Mucosa of rectum (tissue), 2 donors: ENCODE measurements around the gene CBLC.
A peak's percentile ranks its signal among the peaks of the same experiment; 100 is the strongest.

ENCODE experiments used
- H3K27ac ChIP-seq, 2 donors: one replicate each; pipeline ENCODE4 v1.7.0; 2013; ENCODE audit warnings: inconsistent platforms in 2 of 2, low read depth in 2 of 2, low read length in 2 of 2
- H3K27me3 ChIP-seq, 2 donors: one replicate each; pipeline ENCODE4 v1.7.0; 2013; ENCODE audit warnings: low read length in 2 of 2; ENCODE audit not compliant: control insufficient read depth in 2 of 2, insufficient read depth in 2 of 2
- H3K36me3 ChIP-seq, 2 donors: one replicate each; pipeline ENCODE4 v1.7.0; 2013; ENCODE audit warnings: low read length in 2 of 2; ENCODE audit not compliant: control insufficient read depth in 2 of 2, insufficient read depth in 2 of 2
- H3K4me1 ChIP-seq, 2 donors: one replicate each; pipeline ENCODE4 v1.7.0; 2013; ENCODE audit warnings: low read length in 2 of 2, mild to moderate bottlenecking in 1 of 2; ENCODE audit not compliant: control insufficient read depth in 2 of 2, insufficient read depth in 2 of 2
- H3K4me3 ChIP-seq, 2 donors: one replicate each; pipeline ENCODE4 v1.7.0; 2013; ENCODE audit warnings: low read length in 2 of 2
- H3K9ac ChIP-seq, 2 donors: one replicate each; pipeline ENCODE4 v1.7.0; 2013; ENCODE audit warnings: low read length in 2 of 2, low read depth in 1 of 2, mild to moderate bottlenecking in 1 of 2
- H3K9me3 ChIP-seq, 2 donors: one replicate each; pipeline ENCODE4 v1.7.0; 2013; ENCODE audit warnings: low read length in 2 of 2; ENCODE audit not compliant: control insufficient read depth in 2 of 2
- donor health status: healthy.
- donor health status: Normal muscosa, but diverticular disease.

Gene CBLC

DNA sequence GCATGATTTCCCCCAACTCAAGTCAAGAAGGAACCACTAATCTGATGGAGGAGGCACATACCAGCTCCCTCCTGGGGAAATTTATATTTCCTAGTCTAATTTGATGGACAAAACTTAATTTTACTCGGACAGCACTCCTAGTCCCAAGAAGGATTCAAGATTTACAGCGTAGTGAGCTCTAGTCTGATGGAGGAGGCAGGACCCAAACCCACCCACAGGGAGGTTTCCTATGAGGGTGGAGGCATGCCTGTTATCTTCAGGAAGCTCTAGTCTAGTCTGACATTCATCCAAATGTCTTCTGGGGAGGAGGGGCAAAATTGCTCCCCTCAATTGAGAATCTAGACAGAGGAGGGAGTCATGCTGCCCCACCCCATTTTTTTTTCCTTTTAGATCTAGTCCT lies 39.6 kb upstream of the CBLC start:
- no peak overlapping the region for H3K4me3 ChIP-seq
- H3K27ac ChIP-seq = no peak overlapping the region
- H3K9me3 ChIP-seq = no peaks in the 10 kb centered on the region
- H3K27me3 ChIP-seq = no peaks in the 10 kb centered on the region
- H3K36me3 ChIP-seq = no peaks in the 10 kb centered on the region
- H3K9ac ChIP-seq = no peak overlapping the region
- peaks cover 35 to 49% of the 10 kb centered on the region in 2 donors for H3K4me1 ChIP-seq

DNA sequence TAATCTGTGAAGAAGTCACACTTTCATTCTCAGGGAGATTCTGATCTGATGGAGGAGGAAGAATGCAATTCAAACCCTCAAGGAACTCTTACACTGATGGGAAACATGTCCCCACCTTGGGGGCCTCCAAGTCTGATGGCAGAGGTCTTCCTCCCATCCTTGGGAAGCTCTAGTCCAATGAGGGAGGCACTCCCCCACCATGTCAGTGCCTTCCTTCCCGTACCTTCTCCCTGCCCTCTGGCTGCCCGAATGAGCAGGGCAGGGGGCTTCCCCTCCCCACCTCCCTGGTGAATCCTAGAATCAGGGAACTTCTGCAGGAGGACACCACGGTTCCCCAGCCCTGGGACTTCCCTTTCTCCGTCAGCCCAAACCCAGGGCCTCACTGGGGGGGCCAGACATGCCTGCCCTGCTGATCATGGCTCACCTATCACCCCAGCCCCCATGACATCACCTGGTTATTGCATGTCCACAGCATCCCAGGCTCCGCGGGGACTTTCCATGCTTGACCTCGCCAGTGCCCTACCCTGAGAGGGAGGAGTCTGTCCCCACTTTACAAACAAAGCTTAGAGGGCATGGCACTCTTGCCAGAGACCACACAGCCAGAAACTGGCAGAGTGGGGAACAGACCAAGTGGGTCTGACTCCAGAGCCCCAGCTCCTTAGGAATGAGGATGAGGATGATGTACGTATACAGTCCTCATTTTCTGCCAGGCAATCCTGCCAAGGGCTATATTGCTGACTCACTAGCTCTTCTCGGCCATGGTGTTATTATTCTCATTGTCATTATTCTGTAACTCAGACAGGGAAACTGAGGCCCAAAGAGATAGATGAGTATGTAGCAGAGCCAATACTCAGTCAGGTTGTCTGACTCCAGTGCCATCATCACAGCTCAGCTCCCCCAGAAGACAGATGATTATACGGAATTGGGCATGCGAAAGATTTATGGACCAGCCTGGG lies 38.8 kb upstream of the CBLC start:
- Histone ChIP-seq H3K27ac (peak overlapping the region; percentile 32), H3K36me3 (no peaks in the 10 kb centered on the region), H3K9me3 (no peaks in the 10 kb centered on the region), H3K4me1 (peaks cover 37 to 53% of the 10 kb centered on the region in 2 donors), H3K4me3 (peak overlapping the region in 1 of 2 donors; percentile 32), H3K9ac (no peak overlapping the region), H3K27me3 (no peaks in the 10 kb centered on the region)

DNA sequence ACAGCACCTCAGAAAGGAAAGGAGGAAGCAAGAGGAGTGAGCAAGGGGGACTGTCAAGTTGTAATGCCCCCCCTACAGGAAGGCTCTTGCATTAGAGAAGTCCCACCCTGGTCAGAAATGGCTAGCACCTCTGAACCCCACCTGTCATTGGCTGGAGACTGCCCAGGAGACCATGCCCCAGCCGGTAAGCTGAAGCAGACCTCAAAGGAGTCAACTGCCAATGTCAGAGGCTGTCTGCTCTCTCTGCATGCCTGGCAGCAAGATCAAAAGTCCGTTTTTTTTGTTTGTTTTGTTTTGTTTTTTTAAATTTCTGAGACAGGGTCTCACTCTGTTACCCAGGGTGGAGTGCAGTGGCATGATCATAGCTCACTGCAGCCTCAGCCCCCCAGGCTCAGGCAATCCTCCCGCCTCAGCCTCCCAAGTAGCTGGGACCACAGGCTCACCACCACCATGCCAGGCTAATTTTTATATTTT lies 37.3 kb upstream of the CBLC start:
- H3K4me1 ChIP-seq = peaks cover 47 to 58% of the 10 kb centered on the region in 2 donors
- H3K27ac ChIP-seq = peak overlapping the region; percentile 93 to 94
- no peaks in the 10 kb centered on the region for H3K9me3 ChIP-seq
- H3K4me3 ChIP-seq = no peak overlapping the region
- no peaks in the 10 kb centered on the region for H3K36me3 ChIP-seq
- no peaks in the 10 kb centered on the region for H3K27me3 ChIP-seq
- peak overlapping the region in 1 of 2 donors; percentile 28 for H3K9ac ChIP-seq

DNA sequence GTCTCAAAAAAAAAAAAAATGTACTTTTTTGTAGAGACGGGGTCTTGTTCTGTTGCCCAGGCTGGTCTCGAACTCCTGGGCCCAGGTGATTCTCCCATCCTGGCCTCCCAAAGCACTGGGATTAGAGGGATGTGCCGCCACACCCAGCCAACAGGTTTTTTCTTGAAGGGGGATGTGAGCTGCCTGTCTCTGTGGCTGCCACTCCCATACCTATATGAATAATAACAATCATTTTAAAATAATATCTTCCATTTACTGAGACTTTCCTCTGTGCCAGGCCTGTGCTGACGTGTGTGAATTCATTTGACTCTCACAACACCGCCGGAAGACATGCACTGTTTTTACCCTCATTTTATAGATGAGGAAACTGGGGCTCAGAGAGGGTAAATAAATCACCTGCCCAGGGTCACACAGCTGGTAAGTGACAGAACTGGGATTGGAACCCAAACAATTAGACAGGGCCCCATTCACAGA lies 36.4 kb upstream of the CBLC start:
- Histone ChIP-seq H3K27ac (peak overlapping the region; percentile 93 to 94), H3K4me3 (peak overlapping the region in 1 of 2 donors; percentile 15), H3K9ac (peak overlapping the region; percentile 41 to 56), H3K27me3 (no peaks in the 10 kb centered on the region), H3K36me3 (no peaks in the 10 kb centered on the region), H3K4me1 (peaks cover 55 to 67% of the 10 kb centered on the region in 2 donors), H3K9me3 (no peaks in the 10 kb centered on the region)

DNA sequence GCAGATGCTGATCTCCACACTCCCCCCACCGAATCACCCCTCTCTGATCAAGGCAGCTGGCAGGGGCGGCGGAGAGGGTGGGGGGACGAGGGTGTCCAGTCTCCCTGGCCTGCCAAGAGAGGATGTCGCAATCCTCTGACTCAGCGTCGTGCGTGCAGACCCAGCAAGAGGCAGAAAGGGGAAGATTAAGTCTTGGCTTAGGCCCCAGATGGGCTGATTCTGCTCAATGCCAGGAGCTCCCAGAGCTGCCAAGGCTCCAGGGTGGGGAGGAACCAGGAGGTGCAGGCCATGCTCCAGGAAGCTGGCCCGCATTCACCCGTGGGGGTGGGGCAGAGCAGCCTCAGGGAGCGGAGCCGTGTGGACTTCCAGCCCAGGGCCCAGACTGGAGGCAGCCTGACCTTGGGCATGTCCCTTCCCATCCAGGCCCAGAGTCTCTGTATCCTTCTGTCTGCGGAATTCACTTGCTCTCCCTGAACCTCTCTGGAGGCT lies 35.8 kb upstream of the CBLC start:
- Histone ChIP-seq H3K27me3 (no peaks in the 10 kb centered on the region), H3K27ac (peak overlapping the region; percentile 93 to 94), H3K9me3 (no peaks in the 10 kb centered on the region), H3K36me3 (no peaks in the 10 kb centered on the region), H3K4me3 (peak overlapping the region; percentile 15 to 20), H3K4me1 (peaks cover 60 to 73% of the 10 kb centered on the region in 2 donors), H3K9ac (peak overlapping the region; percentile 60 to 65)

DNA sequence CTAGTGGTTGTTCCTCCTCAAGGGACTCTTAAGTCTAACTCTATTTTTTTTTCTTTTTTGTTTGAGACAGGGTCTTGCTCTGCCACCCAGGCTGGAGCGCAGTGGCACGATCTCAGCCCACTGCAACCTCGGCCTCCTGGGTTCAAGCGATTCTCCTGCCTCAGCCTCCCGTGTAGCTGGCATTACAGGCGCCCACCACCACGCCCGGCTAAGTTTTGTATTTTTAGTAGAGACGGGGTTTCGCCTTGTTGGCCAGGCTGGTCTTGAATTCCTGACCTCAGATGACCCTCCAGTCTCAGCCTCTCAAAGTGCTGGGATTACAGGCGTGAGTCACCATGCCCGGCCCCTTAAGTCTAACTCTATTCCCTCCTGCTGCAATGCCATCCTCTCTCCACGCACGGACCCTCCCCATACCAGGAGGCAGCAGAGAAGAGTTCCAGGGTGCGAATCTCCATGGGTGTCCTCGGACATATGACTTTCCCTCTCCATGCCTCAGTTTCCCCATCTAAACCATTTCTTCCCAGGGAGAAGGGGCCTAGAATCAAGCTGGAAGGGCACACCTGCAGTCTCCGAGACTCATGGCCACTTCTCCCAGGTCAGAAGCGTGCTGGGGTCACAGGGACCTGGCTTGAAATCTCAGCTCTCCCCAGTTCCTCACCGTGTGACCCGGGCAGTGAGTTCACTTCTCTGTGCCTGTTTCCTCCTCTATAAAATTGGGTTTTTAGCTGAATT lies 35.2 kb upstream of the CBLC start:
- H3K36me3 ChIP-seq = no peaks in the 10 kb centered on the region
- H3K27ac ChIP-seq = peak overlapping the region; percentile 93 to 94
- peak overlapping the region; percentile 14 to 20 for H3K4me3 ChIP-seq
- peaks cover 64 to 78% of the 10 kb centered on the region in 2 donors for H3K4me1 ChIP-seq
- no peaks in the 10 kb centered on the region for H3K27me3 ChIP-seq
- no peaks in the 10 kb centered on the region for H3K9me3 ChIP-seq
- H3K9ac ChIP-seq = peak overlapping the region; percentile 60 to 65

DNA sequence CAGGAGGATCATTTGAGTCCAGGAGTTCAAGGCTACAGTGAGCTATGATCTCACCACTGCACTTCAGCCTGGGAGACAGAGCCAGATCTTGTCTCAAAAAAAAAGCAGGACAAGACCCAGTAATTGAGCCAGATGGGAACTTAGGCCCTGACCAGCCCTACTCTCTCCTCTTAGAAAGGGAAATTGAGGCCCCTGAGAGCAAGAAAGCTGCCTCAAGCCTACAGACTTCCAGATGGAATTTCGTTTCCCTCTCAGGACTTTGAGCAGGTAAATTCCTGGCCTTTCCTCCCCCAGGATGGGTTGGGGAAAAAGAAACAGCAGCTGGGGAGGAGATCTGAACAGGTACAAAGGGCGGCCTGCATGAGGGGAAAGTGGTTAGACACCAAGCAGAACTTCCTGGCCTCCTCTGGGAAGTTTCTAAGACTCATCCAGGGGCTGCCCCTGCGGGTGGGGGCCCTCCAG lies 32.8 kb upstream of the CBLC start:
- Histone ChIP-seq H3K27me3 (no peaks in the 10 kb centered on the region), H3K9ac (peak overlapping the region; percentile 68 to 74)

DNA sequence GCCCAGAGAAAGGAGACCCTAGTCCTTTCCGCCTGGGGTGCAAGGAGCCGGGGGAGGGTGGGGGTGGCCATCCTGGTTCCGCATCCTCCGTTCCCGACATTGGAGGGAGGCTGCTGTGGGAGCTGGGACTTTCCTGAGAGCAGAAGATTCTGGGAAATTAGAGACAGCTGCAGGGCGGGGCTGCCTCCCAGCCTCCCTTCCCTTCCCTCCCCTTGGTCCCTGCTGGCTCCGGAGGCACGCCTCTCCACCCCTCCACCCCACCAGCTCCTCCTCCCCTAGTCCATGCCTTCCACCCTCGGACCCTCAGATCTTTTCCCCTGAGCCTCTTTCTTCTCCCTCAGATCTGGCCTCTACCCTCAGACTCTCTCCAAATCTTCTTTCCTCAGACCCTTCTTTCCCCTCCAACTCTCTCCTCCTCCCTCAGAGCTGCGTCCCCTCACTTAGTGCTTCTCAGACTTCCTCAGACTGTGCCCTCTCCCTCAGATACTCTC lies 32.3 kb upstream of the CBLC start:
- Histone ChIP-seq H3K9ac (peak overlapping the region; percentile 68 to 74), H3K9me3 (no peaks in the 10 kb centered on the region), H3K36me3 (no peaks in the 10 kb centered on the region), H3K27ac (peak overlapping the region; percentile 93 to 99), H3K4me3 (peak overlapping the region; percentile 46 to 51), H3K27me3 (no peaks in the 10 kb centered on the region), H3K4me1 (peaks cover 61 to 78% of the 10 kb centered on the region in 2 donors)

More for the DNA sequence above, 32.8 kb upstream of the CBLC start:
- Histone ChIP-seq H3K27ac (peak overlapping the region; percentile 93 to 99), H3K9me3 (no peaks in the 10 kb centered on the region), H3K36me3 (no peaks in the 10 kb centered on the region), H3K4me3 (peak overlapping the region; percentile 46 to 48), H3K4me1 (peaks cover 61 to 78% of the 10 kb centered on the region in 2 donors)

DNA sequence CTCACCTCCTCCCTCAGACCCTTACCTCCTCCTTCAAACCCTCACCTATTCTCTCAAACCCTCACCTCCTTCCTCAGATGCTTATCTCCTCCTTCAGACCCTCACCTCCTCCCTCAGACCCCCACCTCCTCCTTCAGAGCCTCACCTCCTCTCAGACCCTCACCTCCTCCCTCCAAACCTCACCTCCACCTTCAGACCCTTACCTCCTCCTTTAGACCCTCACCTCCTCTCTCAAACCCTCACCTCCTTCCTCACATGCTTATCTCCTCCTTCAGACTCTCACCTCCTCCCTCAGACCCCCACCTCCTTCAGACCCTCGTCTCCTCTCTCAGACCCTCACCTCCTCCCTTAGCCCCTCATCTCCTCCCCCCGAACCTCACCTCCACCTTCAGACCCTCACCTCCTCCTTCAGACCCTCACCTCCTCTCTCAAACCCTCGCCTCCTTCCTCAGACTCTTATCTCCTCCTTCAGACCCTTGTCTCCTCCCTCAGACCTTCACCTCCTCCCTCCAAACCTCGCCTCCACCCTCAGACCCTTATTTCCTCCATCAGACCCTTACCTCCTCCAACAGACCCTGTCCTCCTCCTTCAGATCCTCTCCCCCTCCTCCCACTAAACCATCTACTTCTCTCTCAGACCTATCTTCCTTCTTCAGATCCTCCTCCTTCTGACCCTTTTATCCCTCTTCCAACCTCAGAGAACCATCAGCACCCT lies 31.6 kb upstream of the CBLC start:
- peak overlapping the region; percentile 48 to 68 for H3K9ac ChIP-seq
- H3K4me1 ChIP-seq = peaks cover 67 to 79% of the 10 kb centered on the region in 2 donors
- H3K4me3 ChIP-seq = peak overlapping the region; percentile 51 to 91

More for the DNA sequence above, 31.6 kb upstream of the CBLC start:
- Histone ChIP-seq H3K27ac (peak overlapping the region; percentile 93 to 99), H3K9me3 (no peaks in the 10 kb centered on the region), H3K36me3 (peaks cover under 1 to 6% of the 10 kb centered on the region in 2 donors), H3K27me3 (no peaks in the 10 kb centered on the region)
